GM06990 (cell line): ENCODE measurements around the gene RAB2B.

ENCODE experiments used
- DNase-seq: peaks from one replicate; pipeline ENCODE4 v3.0.0-alpha.2; 2011; ENCODE audit not compliant: insufficient read length; ENCODE audit errors: extremely low read depth
- H3K27me3 ChIP-seq: replicated peaks from 2 replicates; pipeline ENCODE4 v1.6.0; 2011; ENCODE audit warnings: low read length; ENCODE audit not compliant: control insufficient read depth, insufficient read depth
- H3K36me3 ChIP-seq: 2 replicates; pipeline ENCODE4 v1.5.1; 2011; ENCODE audit warnings: low read length; ENCODE audit not compliant: control insufficient read depth, insufficient read depth
- H3K4me3 ChIP-seq: replicated peaks from 2 replicates; pipeline ENCODE4 v1.5.1; 2011; ENCODE audit warnings: low read depth, mild to moderate bottlenecking, control low read depth, low read length
- TF ChIP-seq, protein P1 (sequence below): IDR thresholded peaks from 2 replicates; pipeline ENCODE4 v1.5.1; 2011; ENCODE audit warnings: low read length, control low read depth, mild to moderate bottlenecking, inconsistent platforms; ENCODE audit not compliant: insufficient read depth, poor library complexity, severe bottlenecking

Gene RAB2B

DNA sequence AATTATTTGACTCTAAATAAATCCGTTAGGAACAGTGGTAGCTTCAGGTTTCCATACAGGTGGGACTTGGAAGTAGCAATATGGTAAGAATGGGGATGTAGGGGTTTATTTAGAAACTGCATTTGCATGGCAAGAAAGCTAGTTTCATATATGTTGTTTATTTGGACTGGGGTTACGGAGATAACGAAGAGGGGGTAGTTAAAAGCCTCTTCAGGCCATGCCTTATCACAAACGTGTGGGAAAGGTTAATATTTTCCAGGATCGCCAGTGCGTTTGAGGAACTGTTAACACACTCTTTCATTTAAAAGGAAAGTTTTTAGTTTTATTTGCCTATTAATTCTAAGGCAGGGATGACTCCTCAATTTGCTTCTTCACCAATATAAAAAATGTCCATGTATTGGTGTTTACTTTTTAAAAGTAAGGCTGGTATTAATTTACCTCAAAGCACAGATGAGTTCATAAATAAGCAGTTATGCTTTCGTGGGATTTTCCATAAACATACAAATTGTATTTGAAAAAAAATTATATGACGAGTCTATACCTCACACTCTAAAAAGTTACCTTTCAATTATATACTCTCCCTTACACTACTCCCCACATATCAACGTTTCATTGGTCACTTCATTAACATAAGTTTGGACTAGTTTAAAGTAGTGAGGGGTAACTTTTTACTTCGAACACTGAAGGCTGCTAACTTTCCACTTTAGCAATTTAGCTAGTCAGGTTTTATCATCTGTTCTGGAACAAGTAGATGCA is 814 bp downstream of the RAB2B start:
- H3K27me3 ChIP-seq: no peaks in the 10 kb centered on the region
- peak overlapping the region; percentile 82 for H3K4me3 ChIP-seq
- H3K36me3 ChIP-seq: no peaks in the 10 kb centered on the region
- TF ChIP-seq, protein P1, sequence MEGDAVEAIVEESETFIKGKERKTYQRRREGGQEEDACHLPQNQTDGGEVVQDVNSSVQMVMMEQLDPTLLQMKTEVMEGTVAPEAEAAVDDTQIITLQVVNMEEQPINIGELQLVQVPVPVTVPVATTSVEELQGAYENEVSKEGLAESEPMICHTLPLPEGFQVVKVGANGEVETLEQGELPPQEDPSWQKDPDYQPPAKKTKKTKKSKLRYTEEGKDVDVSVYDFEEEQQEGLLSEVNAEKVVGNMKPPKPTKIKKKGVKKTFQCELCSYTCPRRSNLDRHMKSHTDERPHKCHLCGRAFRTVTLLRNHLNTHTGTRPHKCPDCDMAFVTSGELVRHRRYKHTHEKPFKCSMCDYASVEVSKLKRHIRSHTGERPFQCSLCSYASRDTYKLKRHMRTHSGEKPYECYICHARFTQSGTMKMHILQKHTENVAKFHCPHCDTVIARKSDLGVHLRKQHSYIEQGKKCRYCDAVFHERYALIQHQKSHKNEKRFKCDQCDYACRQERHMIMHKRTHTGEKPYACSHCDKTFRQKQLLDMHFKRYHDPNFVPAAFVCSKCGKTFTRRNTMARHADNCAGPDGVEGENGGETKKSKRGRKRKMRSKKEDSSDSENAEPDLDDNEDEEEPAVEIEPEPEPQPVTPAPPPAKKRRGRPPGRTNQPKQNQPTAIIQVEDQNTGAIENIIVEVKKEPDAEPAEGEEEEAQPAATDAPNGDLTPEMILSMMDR: no peak
- no peak for DNase-seq

DNA sequence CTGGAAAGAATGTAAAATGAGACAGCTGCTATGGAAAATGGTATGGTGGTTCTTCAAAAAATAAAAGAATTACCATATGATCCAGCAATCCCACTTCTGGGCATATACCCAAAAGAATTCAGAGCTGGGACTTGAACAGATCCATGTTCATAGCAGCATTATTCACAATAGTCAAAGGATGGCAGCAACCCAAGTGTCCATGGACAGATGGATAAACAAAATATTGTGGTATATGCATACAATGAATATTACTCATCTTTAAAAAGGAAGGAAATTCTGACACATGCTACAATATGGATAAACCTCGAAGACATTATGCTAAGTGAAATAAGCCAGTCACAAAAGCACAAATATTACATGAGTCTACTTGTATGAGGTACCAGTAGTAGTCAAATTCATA is 9.1 kb downstream of the RAB2B start:
- peaks cover 6% of the 10 kb centered on the region; the same call in 1 of the 2 replicates for H3K36me3 ChIP-seq
- no peaks in the 10 kb centered on the region for H3K27me3 ChIP-seq
- H3K4me3 ChIP-seq: no peak overlapping the region
- TF ChIP-seq, protein P1: no peak
- DNase-seq: no peak

DNA sequence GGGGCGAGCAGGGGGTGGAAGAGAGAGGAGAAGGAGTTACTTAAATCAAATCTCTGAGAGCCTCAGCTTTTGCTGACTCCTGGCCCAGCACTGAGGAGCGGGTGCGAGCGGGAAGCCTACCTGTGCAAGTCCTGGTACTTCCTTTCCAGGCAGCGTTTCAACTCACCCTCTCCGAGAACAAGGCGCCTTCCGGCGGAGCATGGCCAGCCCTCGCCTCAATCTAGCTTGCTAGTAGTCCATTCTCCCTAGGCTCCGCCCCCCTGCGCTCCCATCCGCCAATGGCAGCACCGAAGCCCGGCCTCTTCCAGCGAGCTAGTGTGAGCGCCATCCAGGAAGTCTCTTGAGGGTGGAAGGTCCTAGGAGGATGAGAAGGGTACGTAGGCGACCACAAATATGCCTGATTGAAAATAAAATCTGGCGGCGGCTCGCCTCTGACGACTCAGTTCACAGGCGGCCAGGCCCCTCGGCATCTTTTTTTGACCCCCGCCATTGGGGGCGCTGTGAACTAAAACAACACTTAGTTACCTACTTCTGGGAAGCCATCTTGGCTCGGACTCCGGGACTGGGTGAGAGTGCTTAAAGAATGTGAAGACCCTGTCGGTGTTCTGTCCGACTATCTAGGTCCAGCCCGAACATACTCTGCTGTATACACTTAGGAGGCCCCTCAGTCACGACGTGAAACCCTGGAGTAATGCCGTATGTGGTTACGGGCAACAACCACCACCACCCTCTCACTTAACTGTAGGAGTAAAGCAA is 20.7 kb downstream of the RAB2B start, which contains the start of gene CHD8:
TSS of gene CHD8 (minus strand) at position 212 of the 756 bp plus-strand sequence. CDS start 24,480 bp downstream, outside the sequence.
- no peaks in the 10 kb centered on the region for H3K27me3 ChIP-seq
- H3K4me3 ChIP-seq: peak within 1 kb of the TSS; percentile 86
- H3K36me3 ChIP-seq: peaks cover 2% of the 10 kb centered on the region; the same call in 1 of the 2 replicates
- TF ChIP-seq, protein P1: peak; percentile 69
- DNase-seq: peak; percentile 99

DNA sequence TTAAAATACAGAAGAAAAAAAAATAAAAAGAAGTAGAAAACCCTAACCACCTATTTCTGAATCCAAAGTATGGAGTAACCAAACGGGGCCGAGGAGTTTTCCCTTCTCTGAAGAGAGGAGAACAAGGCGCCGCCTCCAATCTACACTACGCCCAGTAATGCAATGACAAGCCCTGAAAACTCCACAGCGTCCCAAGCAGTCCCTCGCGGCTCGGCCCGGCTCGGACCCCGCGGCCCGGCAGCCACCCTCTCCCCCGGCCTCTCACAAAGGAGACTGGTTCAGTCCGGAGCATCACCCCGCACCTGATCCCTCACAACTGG is 21.2 kb downstream of the RAB2B start:
- TF ChIP-seq, protein P1: no peak
- DNase-seq: no peak
- no peaks in the 10 kb centered on the region for H3K27me3 ChIP-seq

DNA sequence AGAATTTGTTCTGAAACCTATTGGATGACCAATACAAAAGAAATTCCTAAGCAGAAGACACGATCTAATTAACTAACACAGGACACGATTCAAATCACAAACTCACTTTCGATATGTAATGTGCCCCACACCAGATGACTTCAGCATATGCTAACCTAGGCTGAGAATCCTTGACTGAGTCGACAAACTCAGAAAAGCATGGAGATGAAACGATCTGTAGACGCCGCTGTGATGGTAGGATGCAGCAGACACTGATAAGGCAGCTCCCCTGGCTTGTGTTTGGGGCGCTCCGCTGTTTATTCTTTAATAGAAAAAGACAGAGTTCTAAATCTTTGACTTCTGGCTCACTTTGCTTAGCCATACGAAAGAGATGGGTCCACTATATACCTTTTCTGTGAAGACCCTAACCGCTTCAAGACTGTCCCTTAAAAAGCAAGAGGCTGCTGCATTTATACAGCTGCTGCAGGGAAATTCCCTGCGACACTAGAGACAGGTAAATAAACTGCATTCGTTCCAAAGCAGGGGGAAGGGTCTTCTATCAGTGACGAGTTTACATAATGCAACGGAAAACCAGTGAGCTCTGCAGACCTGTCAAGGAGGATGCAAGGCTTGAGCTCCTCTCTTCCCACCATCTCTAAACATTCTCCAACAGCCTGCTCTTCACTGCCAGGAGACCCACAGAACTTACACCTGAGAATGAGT is 21.8 kb downstream of the RAB2B start:
- H3K4me3 ChIP-seq: peak overlapping the region; percentile 86
- H3K36me3 ChIP-seq: no peaks in the 10 kb centered on the region; the same call in 1 of the 2 replicates
- no peak for DNase-seq

More for the DNA sequence above, 21.2 kb downstream of the RAB2B start:
- Histone ChIP-seq H3K4me3 (peak overlapping the region; percentile 86), H3K36me3 (no peaks in the 10 kb centered on the region; the same call in 1 of the 2 replicates)

More for the DNA sequence above, 21.8 kb downstream of the RAB2B start:
- H3K27me3 ChIP-seq: no peaks in the 10 kb centered on the region
- TF ChIP-seq, protein P1: no peak
